PC-3 (cell line): Measurements from ENCODE around the gene HDAC5. TPM values are rescaled to one million over a fixed set of nuclear protein-coding genes. Genes with fewer than 3 reads are reported as not detected.

Experiments used
- ATAC-seq: fragments of 200-7000 bp; cut with Tn5 transposase; 2 replicates; pipeline ENCODE4 v1.9.1; 2020; ENCODE audit warnings: mild to moderate bottlenecking, moderate library complexity
- BruUV-seq: library from RNA; stranded (reverse); fragments of 400-500 nt; replicated peaks from 2 replicates; lab custom pipeline; 2021; lab: Mats Ljungman, UMichigan
- CTCF ChIA-PET: fragments of 300-600 bp; sonication (Branson Sonifier 250); formaldehyde crosslinking; loops from one replicate; lab custom pipeline; 2022; ENCODE audit warnings: antibody characterized with exemption; lab: Charles Lee
- POLR2A ChIA-PET: fragments of 300-600 bp; sonication (Branson Sonifier 250); formaldehyde crosslinking; loops from one replicate; lab custom pipeline; 2022; ENCODE audit warnings: antibody characterized with exemption; ENCODE audit not compliant: unreplicated experiment; lab: Charles Lee
- DNase-seq: peaks from one replicate; pipeline ENCODE4 v3.0.0-alpha.2; 2015
- H2AFZ ChIP-seq: fragments of 300-600 bp; sonication (generic); 2 replicates; pipeline ENCODE4 v1.6.0; 2016; ENCODE audit warnings: antibody characterized with exemption, low read length
- H3F3A ChIP-seq: fragments of 300-600 bp; sonication (generic); one replicate; pipeline ENCODE4 v1.6.0; 2017; ENCODE audit warnings: antibody characterized with exemption, low read length, control low read depth, mild to moderate bottlenecking; ENCODE audit not compliant: unreplicated experiment
- H3K27ac ChIP-seq: fragments of 300-600 bp; sonication (generic); 2 replicates; pipeline ENCODE4 v1.5.1; 2016; ENCODE audit warnings: mild to moderate bottlenecking, low read length
- H3K27me3 ChIP-seq: fragments of 300-600 bp; sonication (generic); 2 replicates; pipeline ENCODE4 v1.6.1; 2016; ENCODE audit warnings: low read length, mixed read lengths
- H3K36me3 ChIP-seq: fragments of 300-600 bp; sonication (generic); 2 replicates; pipeline ENCODE4 v1.6.1; 2016; ENCODE audit warnings: low read depth, mixed run types, low read length, mixed read lengths
- H3K4me1 ChIP-seq: fragments of 300-600 bp; sonication (generic); 2 replicates; pipeline ENCODE4 v1.5.1; 2016; ENCODE audit warnings: low read length; ENCODE audit not compliant: insufficient read depth
- H3K4me2 ChIP-seq: fragments of 300-600 bp; sonication (generic); 2 replicates; pipeline ENCODE4 v1.6.0; 2016; ENCODE audit warnings: low read length
- H3K4me3 ChIP-seq: fragments of 300-600 bp; sonication (generic); 2 replicates; pipeline ENCODE4 v1.5.1; 2016; ENCODE audit warnings: mild to moderate bottlenecking, low read length, mixed read lengths
- H3K79me2 ChIP-seq: fragments of 300-600 bp; sonication (generic); 2 replicates; pipeline ENCODE4 v1.6.1; 2017; ENCODE audit warnings: low read length, mixed read lengths
- H3K9ac ChIP-seq: fragments of 300-600 bp; sonication (generic); 2 replicates; pipeline ENCODE4 v1.6.0; 2016; ENCODE audit warnings: mild to moderate bottlenecking, low read length
- H3K9me2 ChIP-seq: fragments of 300-600 bp; sonication (generic); replicated peaks from 2 replicates; pipeline ENCODE4 v1.6.1; 2016; ENCODE audit warnings: mixed run types, low read length, mixed read lengths
- H3K9me3 ChIP-seq: fragments of 300-600 bp; sonication (generic); 2 replicates; pipeline ENCODE4 v1.6.1; 2016; ENCODE audit warnings: low read length, mixed read lengths
- H4K20me1 ChIP-seq: fragments of 300-600 bp; sonication (generic); 2 replicates; pipeline ENCODE4 v1.6.1; 2016; ENCODE audit warnings: low read length, mixed read lengths
- EZH2 ChIP-seq: fragments of 300-600 bp; sonication (generic); IDR thresholded peaks from one replicate; pipeline ENCODE4 v1.6.1; 2017; ENCODE audit warnings: antibody characterized with exemption, mild to moderate bottlenecking, low read length; ENCODE audit not compliant: unreplicated experiment
- EZH2phosphoT487 ChIP-seq: fragments of 300-600 bp; sonication (generic); IDR thresholded peaks from 2 replicates; pipeline ENCODE4 v1.6.1; 2018; ENCODE audit warnings: mild to moderate bottlenecking, antibody characterized with exemption, low read length, borderline replicate concordance
- intact Hi-C: fragments of 100-400 bp; cut with micrococcal nuclease; formaldehyde crosslinking; loops from 2 replicates; pipeline ENCODE4 v1.9.0; 2023
- total RNA-seq: library from RNA; depleted of rRNA; stranded (reverse); fragments of >200 nt; gene quantifications from 2 replicates; pipeline ENCODE4 v1.2.3, GENCODE V29; 2014
- TF ChIP-seq, protein P1 (sequence below): fragments of 300-600 bp; sonication (generic); conservative IDR thresholded peaks from 2 replicates; pipeline ENCODE4 v1.5.1; 2017; ENCODE audit warnings: antibody characterized with exemption, low read depth, mild to moderate bottlenecking, low read length

HDAC5 gene
- total RNA-seq, 1 experiment from 2014 or later = 39.1 TPM

DNA sequence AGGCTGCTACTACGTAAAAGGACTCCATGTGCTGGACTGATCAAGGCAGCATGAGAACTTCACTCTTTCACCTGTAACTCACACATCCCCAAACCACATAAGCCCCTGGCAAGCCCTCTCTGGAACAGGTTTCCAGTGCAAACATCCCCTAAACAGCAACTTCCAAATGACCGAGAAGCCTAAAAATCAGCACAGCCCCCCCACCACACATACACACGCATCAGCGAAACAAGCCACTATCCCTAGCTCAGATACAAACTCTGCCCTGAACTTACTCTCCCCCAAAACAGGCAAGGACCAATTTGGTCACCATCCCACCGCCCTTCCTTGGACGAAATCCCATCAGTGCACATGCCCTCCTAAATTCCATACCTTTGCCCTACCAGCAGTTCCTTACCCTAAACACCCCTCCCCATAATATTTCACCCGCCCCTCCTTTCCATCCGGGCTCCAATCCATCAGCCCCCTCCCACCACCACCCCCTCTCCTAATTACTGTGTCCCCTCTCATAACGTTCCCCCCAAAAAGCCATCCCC is 57.7 kb downstream of the HDAC5 start:
- POLR2A ChIA-PET = interaction anchor here (0.5 to 0.7 kb wide), 3 partner anchors 14 to 73 kb away, joined by 3 to 7 read pairs (median 4); no protein-coding TSS in a partner anchor
- H3K27me3 ChIP-seq = no peaks in the 10 kb centered on the region
- peaks cover 28% of the 10 kb centered on the region for H3K4me1 ChIP-seq
- intact Hi-C loops = no loop called here
- H2AFZ ChIP-seq = peak overlapping the region; percentile 52
- no peak for ATAC-seq
- peaks cover 70% of the 10 kb centered on the region for H3K79me2 ChIP-seq
- peaks cover 30% of the 10 kb centered on the region for H3K36me3 ChIP-seq
- CTCF ChIA-PET = interaction anchor here (1.5 kb wide), 1 partner anchor 103 kb away, joined by 3 read pairs; no protein-coding TSS in a partner anchor
- TF ChIP-seq EZH2 (no peak), EZH2phosphoT487 (no peak)
- TF ChIP-seq, protein P1, sequence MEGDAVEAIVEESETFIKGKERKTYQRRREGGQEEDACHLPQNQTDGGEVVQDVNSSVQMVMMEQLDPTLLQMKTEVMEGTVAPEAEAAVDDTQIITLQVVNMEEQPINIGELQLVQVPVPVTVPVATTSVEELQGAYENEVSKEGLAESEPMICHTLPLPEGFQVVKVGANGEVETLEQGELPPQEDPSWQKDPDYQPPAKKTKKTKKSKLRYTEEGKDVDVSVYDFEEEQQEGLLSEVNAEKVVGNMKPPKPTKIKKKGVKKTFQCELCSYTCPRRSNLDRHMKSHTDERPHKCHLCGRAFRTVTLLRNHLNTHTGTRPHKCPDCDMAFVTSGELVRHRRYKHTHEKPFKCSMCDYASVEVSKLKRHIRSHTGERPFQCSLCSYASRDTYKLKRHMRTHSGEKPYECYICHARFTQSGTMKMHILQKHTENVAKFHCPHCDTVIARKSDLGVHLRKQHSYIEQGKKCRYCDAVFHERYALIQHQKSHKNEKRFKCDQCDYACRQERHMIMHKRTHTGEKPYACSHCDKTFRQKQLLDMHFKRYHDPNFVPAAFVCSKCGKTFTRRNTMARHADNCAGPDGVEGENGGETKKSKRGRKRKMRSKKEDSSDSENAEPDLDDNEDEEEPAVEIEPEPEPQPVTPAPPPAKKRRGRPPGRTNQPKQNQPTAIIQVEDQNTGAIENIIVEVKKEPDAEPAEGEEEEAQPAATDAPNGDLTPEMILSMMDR = no peak
- peaks cover 25% of the 10 kb centered on the region for H4K20me1 ChIP-seq
- peak; percentile 20 for DNase-seq
- peak overlapping the region; percentile 93 for H3K4me3 ChIP-seq
- no peaks in the 10 kb centered on the region for H3K9me3 ChIP-seq
- H3K4me2 ChIP-seq = peak overlapping the region; percentile 94
- peak overlapping the region; percentile 95 for H3K9ac ChIP-seq
- no peaks in the 10 kb centered on the region for H3K9me2 ChIP-seq
- H3F3A ChIP-seq = no peaks in the 10 kb centered on the region
- TSS peak; percentile 26 for BruUV-seq
- H3K27ac ChIP-seq = peak overlapping the region; percentile 79

DNA sequence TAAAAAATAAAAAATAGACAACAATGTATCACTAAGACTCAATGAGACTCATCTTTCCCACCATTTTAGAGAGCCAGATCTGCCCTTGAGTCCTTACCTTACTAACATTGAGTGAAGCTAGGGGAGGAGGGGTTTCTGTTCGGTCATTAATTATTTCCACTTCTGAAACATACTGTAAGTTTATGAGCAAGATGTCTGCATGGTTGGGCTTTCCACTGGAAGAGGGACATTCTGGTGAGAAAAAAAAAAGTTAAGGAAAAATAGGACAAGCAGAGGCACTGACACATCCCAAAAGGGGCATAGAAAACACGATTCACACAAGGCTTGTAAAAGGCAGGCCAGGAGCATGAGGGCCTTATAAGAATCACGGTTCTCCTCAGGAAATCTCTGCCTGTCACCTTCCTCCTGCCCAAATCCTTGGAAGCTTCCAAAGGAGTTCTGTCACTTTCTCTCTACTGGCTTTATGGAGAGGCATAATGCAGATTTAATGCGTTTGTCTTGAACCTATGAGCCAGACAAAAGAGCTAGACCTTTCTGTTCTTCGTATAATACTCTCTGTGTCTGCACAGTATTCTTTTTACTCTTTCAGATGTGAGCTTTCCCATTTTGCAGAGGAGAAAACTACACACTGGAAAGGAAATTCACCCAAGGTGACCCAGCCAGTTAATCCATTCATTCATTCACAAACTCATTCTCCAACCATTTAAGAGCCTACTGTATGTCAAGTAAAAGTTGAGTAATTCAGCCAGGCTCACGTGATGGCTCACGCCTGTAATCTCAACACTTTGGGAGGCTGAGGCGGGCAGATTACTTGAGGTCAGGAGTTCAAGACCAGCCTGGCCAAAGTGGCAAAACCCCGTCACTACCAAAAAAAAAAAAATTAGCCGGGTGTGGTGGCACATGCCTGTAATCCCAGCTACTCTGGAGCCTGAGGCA is 59.5 kb downstream of the HDAC5 start:
- TF ChIP-seq EZH2phosphoT487 (no peak), EZH2 (no peak)
- TF ChIP-seq, protein P1 = no peak
- Histone ChIP-seq H3K9me3 (no peaks in the 10 kb centered on the region), H3K4me3 (peak overlapping the region; percentile 36), H3K79me2 (peaks cover 86% of the 10 kb centered on the region), H3K27me3 (no peaks in the 10 kb centered on the region), H3F3A (no peaks in the 10 kb centered on the region), H2AFZ (no peak overlapping the region), H3K9me2 (no peaks in the 10 kb centered on the region), H3K4me2 (peak overlapping the region; percentile 94), H3K36me3 (peaks cover 43% of the 10 kb centered on the region), H3K4me1 (peaks cover 22% of the 10 kb centered on the region), H4K20me1 (peaks cover 33% of the 10 kb centered on the region), H3K27ac (no peak overlapping the region), H3K9ac (no peak overlapping the region)
- ATAC-seq (no peak), DNase-seq (no peak)
- ChIA-PET CTCF (no interaction called here), POLR2A (interaction anchor here (0.5 to 0.7 kb wide), 3 partner anchors 25 to 146 kb away, joined by 3 to 16 read pairs (median 5); no protein-coding TSS in a partner anchor)
- intact Hi-C loops = no loop called here
- BruUV-seq = no TSS peak
